ENCODE data around the gene NETO1.

Gene NETO1

DNA sequence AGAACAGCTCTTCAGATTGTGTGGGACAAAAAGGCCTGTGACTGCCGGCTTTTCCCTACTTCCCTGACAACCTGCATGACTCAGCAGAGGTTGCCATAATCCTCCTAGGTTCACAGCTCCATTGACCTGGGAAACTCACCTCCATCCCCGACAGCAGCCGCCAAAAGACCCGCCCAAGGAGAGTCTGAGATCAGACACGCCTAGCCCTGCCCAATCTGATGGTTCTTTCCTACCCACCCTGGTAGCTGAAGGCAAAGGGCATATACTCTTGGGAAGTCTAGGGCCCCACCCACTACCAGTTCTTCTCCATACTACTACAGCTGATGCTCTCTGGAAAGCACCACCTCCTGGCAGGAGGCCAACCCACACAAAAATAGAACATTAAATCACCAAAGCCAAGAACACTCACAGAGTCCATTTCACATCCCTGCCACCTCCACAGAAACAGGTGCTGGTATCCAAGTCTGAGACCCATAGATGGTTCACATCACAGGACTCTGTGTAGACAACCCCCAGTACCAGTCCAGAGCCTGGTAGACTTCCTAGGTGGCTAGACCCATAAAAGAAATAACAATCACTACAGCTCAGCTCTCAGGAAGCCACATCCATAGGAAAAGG lies 140.6 kb downstream of the NETO1 start:
- DNase-seq (ENCODE audit: low spot score): no peak

DNA sequence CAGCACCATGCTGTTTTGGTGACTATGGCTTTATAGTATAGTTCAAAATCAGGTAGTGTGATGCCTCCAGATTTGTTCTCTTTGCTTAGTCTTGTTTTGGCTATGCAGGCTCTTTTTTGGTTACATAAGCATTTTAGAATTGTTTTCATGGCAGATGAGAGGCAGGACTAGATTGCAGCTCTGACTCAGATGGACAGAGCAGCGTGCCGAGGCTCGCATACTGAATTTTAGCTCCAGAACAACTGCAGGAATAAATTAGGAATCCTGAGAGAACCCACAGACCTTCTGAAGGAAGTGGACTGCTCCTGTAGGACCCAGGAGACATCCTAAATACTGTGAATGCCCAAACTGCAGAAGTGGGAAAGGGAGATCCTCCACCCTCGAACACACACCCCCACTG lies 141.6 kb downstream of the NETO1 start:
- DNase-seq (ENCODE audit: low spot score): no peak

DNA sequence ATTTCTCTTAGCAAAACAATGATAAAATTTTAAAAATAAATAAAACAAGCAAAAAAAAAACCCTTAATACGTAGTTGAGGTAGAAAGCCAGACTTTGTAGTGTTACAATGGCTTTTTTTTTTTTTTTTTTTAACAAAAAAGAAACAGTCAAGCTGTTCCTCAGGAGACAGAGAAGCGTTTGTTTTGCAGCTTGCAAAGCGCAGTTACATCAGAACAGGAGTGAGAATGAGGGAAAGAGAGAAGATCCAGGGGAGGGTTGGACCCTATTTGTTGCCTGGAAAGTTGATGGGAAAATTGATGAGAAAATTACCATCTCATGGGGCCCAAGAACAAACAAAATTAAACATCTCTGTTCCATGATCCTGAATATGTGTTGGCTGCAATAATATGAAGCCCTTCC lies 146.5 kb downstream of the NETO1 start:
- no peak for DNase-seq (ENCODE audit: low spot score)

DNA sequence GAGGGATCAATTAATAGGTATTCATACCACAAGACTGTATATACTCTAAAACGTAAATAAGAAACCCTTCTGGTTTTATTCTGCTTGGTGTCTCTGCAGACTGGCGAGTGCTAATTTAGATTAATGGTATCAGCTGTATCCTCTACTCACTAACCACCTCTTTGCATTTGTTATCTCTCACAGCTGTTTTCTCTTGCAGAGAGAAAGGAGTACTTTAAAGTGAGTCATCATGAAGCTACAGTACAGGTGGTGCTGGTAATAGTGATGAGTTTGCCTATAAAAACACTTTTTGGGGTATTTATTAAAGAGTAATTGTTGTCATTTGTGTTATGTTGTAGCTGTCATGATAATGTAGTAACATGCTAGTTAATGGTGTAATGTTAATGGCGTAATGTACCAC lies 147.7 kb downstream of the NETO1 start:
- no peak for DNase-seq (ENCODE audit: low spot score)

DNA sequence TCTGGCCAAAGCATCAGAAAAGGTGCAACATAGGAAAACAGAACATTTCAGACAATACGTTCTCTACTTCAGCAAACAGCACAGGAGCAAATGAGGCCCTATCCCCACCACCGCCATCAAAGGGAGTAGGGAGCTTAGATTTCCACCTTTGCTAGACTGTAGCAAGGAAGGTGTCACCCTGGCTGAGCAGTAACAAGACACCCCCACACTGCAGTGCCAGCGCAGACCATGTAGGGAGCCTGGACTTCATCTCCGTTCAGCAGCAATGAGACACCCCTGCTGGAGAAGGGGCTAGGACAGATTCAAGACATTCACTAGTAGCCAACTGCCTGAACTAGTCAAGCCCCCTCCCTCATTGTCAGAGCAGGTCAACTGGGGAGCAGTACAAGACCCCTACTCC lies 163.6 kb downstream of the NETO1 start:
- no peak for DNase-seq (ENCODE audit: low spot score)

DNA sequence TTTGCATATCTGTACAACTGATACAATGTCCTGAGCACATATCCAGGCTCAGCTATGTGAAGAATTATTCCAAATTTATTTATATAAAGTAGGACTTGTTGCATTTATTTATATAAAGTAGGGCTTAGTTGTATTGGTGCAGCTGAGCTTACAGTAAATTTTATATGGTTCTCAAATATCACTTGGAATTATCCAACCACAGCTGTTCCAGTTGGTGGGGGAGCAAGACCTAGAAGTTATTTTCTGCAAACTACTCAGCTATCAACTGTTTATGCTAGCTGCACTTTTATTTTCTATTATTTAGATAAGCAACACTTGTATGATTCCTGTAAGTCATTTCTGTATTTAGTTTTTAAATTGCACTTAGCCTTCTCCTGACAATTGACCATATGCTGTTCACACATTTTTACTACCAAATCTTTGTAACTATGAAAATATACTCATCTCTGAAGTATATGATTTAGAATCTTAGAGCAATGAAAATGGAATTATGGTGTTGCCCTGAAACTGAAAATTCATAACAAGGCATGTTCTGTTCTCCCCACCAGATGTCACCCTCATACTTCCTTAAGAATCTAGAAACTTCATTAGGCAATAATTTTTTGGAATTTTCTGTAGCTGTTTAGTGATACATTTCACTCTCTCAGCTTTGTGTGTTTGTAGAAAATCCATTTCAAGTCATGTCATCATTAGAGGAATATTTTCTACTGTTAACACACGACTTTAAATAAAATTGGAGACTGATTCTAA lies 166.7 kb downstream of the NETO1 start:
- no peak for DNase-seq (ENCODE audit: low spot score)

DNA sequence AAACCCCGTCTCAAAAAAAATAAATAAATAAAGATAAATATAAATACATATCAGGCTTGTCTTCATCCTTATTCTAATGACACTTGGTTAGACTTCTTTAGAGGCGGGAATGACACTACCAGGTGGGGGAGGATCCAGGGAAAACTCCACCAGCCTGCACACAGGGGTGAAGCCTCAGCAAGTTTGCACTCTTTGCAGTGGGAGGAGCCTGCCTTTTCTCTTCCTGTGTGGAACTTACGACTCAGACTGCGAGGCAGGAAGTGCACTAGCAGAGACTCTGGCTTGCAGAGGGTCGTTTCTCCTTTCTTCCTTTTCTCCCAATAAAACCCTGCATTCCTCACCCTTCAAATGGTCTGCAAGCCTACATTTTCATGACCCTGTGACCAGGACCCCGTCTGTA lies 170.1 kb downstream of the NETO1 start:
- DNase-seq (ENCODE audit: low spot score): no peak

DNA sequence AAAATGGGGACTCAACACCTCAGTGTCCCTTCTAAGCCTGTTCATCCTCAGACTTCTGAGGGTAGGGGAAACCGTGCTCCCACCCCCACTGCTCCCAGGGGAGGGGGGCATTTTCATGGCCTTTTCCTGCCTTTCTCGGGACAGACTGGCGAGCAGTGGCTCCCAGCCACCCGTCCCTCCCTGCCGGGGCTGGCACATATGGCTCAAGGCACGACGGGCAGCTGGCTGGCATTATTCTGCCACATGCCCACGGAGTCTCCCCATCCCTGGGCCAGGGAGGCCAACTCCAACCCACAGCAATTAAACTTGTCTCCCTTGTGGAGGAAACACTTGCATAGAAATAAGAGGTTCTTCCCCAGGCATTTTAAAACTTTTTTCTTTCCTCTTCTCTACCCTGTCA lies 175.2 kb downstream of the NETO1 start:
- no peak for DNase-seq (ENCODE audit: low spot score)
